Fibroblast of skin of right biceps (primary cell): Measurements from ENCODE around the gene PAFAH1B2.
"Not testable (repeated sequence)": the region's sequence is repeated elsewhere in the genome, so short reads cannot be mapped to it uniquely, and the experiment has no call there.

Experiments
- DNase-seq: peaks from one replicate; pipeline ENCODE4 v3.0.0-alpha.2; 2013

PAFAH1B2 gene

DNA sequence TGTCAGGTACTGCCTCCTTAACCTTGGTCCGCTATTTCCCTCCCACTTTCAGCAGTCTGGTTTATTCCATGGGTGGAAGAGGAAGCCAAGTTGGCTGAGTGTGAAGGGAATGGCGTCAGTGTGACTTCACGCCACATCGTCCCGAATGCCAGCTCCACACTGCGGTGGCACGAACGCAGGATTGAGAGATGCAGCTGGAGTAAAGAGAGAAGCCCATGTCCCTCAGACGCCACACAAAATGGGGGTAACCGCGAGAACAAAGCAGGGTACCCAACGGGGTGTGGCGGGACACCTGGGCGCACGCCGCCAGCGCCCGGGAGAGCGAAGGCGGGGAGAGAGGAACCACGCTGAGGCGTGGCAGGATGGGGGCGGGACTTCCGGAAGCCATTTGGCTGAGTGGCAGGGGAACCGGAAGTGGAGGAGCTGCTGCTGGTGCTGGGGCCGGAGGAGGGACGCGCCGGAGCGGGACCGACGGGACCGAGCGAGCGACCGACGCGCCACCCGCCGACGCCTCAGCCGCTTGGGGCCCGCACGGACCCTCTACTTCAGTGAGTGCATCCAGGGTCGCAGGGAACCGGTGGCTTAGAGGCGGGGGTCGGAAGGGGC, at the start of gene PAFAH1B2:
Gene PAFAH1B2 (plus strand): TSS at position 417 of the 606 bp plus-strand sequence. CDS start 8,161 bp downstream, outside the sequence.
- peak; percentile 94 for DNase-seq

- peak; percentile 53 for DNase-seq
These were observed 49.3 kb upstream of the PAFAH1B2 start for GRCh38 chr11:117094776-117095175.

DNA sequence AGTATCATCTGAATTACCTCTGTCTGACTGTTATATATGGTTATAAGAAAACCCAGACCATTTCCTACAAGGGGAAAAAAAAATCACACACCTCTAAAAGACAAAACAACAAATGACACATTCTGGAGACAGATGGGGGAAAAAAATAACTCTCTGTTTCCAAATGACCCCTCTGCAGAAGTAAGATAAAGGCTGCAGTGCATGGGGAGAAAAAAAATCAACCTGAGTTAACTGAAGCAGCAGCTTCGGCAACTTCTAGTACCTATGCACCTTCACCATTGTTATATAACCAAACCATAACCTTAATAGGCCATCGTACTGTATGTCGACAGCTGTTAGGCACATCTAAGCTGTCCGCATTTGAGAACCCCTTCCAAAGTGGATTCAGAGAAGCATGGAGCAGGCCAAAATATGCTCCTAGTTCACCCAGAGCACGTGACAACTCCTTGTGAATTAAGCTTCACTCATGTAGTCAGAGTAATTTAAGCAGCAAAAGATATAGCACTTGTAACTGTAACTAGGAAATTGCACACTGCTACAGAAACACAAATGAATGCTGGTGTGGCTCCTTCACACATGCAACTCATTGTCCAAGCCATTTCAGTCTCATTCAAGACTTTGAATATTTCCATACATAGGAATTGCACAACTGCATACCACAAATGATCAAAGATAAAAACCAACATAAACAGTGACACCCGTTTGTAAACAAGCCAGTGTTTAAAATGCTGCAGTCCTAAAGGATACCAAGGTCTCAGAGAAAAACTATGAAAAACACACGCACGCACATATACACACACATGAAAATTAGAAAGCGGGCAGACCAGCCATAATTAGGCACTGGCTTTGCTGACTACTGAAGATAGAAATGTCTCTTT, 48.6 kb upstream of the PAFAH1B2 start:
- DNase-seq: peak; percentile 64

DNA sequence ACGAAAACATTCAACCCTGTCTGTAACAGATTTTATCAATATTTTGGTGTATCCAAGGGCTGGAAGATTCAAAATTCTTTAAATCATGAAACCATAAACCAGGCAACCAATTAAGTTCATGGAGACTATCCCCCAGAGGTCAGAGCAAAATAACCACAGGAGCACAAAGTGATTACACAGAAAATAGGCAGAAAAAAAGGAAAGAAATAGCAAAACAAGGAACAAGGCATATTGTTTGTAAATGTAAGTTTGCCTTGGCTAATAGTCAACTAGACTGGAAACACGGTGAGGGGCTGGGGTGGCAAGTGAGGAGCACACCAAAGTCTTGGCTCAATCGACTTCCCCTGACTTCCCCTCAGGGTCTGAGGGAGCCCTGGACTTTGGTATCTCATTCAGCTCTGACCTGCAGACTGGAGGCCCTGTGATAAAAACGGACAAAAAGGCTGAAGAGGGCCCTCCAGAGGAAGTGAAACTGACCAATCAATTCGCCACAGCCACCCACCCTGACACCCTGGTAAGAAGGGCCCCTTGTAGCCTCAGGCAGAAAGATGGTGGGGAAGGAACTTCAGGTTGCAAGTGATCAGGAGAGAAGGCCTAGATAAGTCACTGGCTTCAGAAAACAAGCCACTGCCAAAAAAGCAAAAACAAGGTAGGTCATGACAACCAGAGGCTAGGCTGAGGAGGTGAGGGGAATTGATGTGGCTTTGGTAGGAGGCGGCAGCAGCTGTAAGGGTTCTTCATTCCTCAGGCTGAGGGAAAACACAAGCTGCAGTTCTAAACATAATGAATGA, 47.7 kb upstream of the PAFAH1B2 start:
- no peak for DNase-seq

GRCh38 chr11:117097014-117097388, 47.1 kb upstream of the PAFAH1B2 start:
- no peak for DNase-seq

DNA sequence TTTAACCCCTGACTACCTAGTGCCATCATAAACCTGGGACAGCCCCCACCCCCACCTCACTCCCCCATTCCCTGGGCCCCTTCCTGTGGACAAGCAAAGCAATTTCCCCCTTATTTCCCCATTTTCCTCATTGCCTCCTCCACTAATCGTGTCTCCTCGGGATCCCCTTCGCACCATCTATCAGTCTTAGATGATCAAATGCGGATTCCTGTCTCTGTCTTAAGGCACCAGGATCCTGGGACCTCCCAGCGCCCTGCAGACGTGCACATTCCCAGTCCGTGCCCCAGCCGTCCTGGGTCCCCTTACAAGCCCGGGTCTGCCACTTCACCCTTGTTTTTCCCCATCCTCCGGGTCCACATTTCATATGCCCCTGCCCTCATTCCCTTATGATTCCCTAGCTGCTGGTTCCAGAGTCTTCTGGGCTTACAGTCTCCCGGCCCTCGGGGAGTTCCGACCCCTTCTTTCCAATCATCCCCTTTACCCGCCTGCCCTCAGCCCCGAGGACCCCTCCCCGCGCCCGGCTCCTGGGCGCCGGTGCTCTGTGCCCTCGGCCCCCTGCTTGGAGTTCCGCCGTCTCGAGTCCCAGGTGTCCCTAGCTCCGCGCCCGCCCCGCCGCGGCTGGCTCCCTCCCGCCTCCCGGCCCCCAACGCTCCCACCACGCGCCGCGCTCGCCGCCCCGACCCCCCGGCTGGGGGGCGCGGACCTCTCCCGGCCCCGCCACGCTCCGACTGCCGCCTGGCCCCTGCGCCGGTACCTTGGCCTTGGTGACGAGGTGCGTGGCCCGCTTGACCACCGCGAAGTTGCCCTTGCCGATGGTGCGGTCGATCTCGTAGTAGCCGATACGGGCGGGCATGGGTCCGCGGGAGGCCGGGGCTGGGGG, 46.5 kb upstream of the PAFAH1B2 start:
- DNase-seq: no peak

DNA sequence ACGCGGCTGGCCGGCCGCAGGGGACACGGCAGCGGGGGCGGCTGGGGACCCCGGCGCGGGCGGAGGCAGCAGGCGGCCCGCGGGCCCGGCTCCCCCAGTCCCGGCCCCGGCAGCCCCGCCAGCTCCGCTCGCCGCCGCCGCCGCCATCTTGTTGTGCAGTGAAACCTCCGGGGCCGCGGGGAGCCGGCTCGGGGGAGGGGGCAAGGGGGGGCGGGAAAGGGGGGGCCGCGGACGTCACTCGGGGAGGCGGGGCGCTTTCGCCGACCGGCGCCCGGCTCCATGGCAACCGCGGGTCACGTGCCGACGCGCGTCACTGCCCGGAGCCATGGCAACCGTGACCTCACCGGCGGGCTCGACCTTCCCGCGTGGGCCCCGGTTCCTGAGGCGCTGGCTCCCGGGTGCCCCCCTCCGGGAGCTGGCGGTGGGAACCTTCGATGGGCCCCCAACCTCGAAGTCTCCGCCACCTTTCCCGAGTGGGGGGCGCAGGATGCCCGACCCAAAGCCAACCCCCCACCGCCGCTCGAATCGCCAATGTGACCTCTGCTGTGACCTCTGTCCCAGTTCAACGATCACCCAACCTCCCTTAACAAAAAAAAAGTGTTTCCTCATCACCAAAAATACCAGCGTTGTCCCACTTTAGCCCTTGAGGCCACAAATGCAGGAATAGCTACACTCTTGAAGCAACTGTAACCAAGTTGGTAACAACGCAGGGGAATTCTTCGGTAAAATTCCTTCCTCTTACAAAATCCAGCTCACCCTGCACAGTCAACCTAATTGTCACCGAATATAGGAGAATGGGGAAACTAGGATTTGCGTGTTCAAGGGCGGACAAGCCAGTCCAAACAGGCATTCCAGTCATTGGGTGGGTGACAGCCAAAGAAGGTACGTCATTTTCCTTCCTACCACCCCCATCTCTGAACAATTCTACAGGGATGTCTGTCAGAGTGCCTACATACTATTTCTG, 45.5 kb upstream of the PAFAH1B2 start, which contains the start of gene SIK3:
Gene SIK3 (minus strand): TSS at position 160 of the 964 bp plus-strand sequence. CDS start 13 bp downstream, at position 147.
- peak; percentile 93 for DNase-seq

GRCh38 chr11:117099696-117100095, 44.4 kb upstream of the PAFAH1B2 start:
- DNase-seq: no peak

GRCh38 chr11:117100556-117100955, 43.5 kb upstream of the PAFAH1B2 start:
- DNase-seq: no peak

- no peak for DNase-seq
These were observed 36.1 kb upstream of the PAFAH1B2 start for GRCh38 chr11:117107701-117108590.

DNA sequence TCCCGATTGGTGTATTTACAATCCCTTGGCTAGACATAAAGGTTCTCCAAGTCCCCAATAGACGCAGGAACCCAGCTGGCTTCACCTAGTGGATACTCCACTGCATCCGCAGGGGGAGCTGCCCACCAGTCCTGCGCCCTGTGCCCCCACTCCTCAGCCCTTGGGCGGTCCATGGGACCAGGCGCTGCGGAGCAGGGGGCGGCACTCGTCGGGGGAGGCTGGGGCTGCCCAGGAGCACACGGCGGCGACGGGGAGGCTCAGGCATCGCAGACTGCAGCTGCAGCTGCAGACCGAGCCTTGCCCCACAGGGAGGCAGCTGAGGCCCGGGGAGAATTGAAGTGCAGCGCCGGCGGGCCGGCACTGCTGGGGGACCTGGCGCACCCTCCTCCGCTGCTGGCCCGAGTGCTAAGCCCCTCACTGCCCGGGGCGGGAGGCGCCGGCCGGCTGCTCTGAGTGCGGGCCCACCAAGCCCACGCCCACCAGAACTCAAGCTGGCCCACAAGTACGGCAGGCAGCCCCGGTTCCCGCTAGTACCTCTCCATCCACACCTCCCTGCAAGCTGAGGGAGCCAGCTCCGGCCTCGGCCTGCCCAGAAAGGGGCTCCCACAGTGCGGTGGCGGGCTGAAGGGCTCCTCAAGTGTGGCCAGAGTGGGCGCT, 33.7 kb upstream of the PAFAH1B2 start:
- DNase-seq: no peak

GRCh38 chr11:117112497-117112896, 31.6 kb upstream of the PAFAH1B2 start:
- not testable (repeated sequence) for DNase-seq

- DNase-seq: not testable (repeated sequence)
These were observed 31.1 kb upstream of the PAFAH1B2 start for GRCh38 chr11:117112939-117113338.

DNA sequence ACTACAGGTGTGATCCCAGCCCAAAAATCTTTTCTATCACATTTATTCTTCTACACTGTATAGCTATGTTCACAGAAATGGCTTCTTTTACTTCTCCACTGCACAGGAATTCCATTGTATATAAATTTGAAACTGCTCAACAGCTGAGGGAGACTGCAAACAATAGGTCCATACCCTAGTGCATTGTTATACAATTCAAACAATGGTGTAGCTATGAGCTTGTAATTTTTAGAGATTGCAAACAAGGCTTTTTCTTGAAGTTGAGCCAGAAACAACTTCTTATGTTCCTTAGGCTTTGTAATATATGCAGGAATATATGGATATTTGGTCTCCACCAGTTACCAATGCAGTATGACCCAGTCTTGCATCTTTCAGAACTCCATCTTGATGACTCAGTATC, 26.4 kb upstream of the PAFAH1B2 start:
- DNase-seq: no peak

DNA sequence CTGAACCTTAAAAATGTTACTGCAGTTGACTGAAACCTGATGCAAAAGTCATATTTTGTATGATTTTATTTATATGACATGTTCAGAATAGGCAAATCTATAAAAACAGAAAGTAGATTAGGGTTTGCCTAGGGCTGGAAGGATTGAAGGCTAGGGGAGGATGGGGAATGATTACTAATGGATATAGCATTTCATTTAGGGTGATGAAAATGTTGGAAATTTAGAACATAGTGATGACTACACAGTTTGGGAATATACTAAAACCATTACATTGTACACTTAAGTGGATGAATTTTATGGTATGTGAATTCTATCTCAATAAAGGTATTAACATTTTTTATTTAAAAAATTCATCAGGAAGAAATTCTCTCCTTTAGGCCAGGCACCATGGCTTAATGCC, 22.9 kb upstream of the PAFAH1B2 start:
- peak; percentile 82 for DNase-seq

- DNase-seq: no peak
These were observed 21.5 kb upstream of the PAFAH1B2 start for GRCh38 chr11:117122556-117122955.

- no peak for DNase-seq
These were observed 17.7 kb upstream of the PAFAH1B2 start for GRCh38 chr11:117126223-117126965.

GRCh38 chr11:117127171-117127901, 16.8 kb upstream of the PAFAH1B2 start:
- no peak for DNase-seq
